GM12878 (cell line): ENCODE measurements around the gene MCM6. TPM values are rescaled to one million over a fixed set of nuclear protein-coding genes. Genes with fewer than 3 reads are reported as not detected.

Experiments used
- CBX5 ChIP-seq: sonication (generic); IDR thresholded peaks from 2 replicates; pipeline ENCODE4 v1.6.1; 2016; ENCODE audit warnings: low read depth, moderate library complexity, mild to moderate bottlenecking, inconsistent platforms
- CHD2 ChIP-seq: IDR thresholded peaks from 2 replicates; pipeline ENCODE4 v1.6.1; 2011; ENCODE audit warnings: low read depth, low read length, improper control_type of control experiment, borderline replicate concordance
- DPF2 ChIP-seq: fragments of 450-650 bp; IDR thresholded peaks from 2 replicates; pipeline ENCODE4 v1.6.1; 2017; ENCODE audit warnings: mild to moderate bottlenecking
- EP300 ChIP-seq, 2 experiments: fragments of 150-350 bp in 1 of 2; IDR thresholded peaks; 2 replicates each; pipeline ENCODE4 v1.6.1; 2011 to 2012; ENCODE audit warnings: low read depth in 2 of 2, low read length in 2 of 2, borderline replicate concordance in 1 of 2, improper control_type of control experiment in 1 of 2, inconsistent platforms in 1 of 2; ENCODE audit not compliant: control insufficient read depth in 1 of 2
- HCFC1 ChIP-seq: fragments of 150-350 bp; IDR thresholded peaks from 2 replicates; pipeline ENCODE4 v1.6.1; 2014; ENCODE audit warnings: low read length
- JUND ChIP-seq: IDR thresholded peaks from 2 replicates; pipeline ENCODE4 v1.6.1; 2012; ENCODE audit warnings: low read depth, mild to moderate bottlenecking, low read length, improper control_type of control experiment, moderate library complexity
- MXI1 ChIP-seq: fragments of 150-350 bp; IDR thresholded peaks from 2 replicates; pipeline ENCODE4 v1.6.1; 2011; ENCODE audit warnings: low read depth, mild to moderate bottlenecking, inconsistent platforms, low read length, improper control_type of control experiment
- NFYA ChIP-seq: IDR thresholded peaks from 2 replicates; pipeline ENCODE4 v1.6.1; 2011; ENCODE audit warnings: low read depth, mild to moderate bottlenecking, low read length, improper control_type of control experiment, borderline replicate concordance
- NR2C1 ChIP-seq: fragments of 450-650 bp; IDR thresholded peaks from 2 replicates; pipeline ENCODE4 v1.6.1; 2017; ENCODE audit warnings: antibody characterized with exemption, mild to moderate bottlenecking, moderate library complexity
- PAX8 ChIP-seq: fragments of 450-650 bp; IDR thresholded peaks from 2 replicates; pipeline ENCODE4 v1.6.1; 2017; ENCODE audit warnings: mild to moderate bottlenecking, moderate library complexity
- PML ChIP-seq: IDR thresholded peaks from 2 replicates; pipeline ENCODE4 v1.6.1; 2012; ENCODE audit warnings: low read length, inconsistent platforms
- RAD21 ChIP-seq: IDR thresholded peaks from 2 replicates; pipeline ENCODE4 v1.6.1; 2011; ENCODE audit warnings: mild to moderate bottlenecking, low read depth, low read length, moderate library complexity; ENCODE audit not compliant: insufficient read depth
- SPI1 ChIP-seq: IDR thresholded peaks from 2 replicates; pipeline ENCODE4 v1.6.1; 2011; ENCODE audit warnings: low read depth, mild to moderate bottlenecking, low read length, moderate library complexity, borderline replicate concordance; ENCODE audit not compliant: insufficient read depth
- TCF7 ChIP-seq: IDR thresholded peaks from 2 replicates; pipeline ENCODE4 v1.6.1; 2014; ENCODE audit warnings: antibody characterized with exemption, borderline replicate concordance
- polyA plus RNA-seq, 11 experiments: library from polyadenylated mRNA; depleted of rRNA in 4 of 11; unstranded in 6 of 11; stranded (reverse) in 5 of 11; fragments of >200 nt; fragmentation: Nextera tagmentation in 4 of 11; fragmentation: Illumina TruSeq in 1 of 11; extraction: Ambion mirVana in 4 of 11; extraction: Trizol in 1 of 11; gene quantifications; 1 replicate in 1 of 11; 2 replicates in 10 of 11; pipeline versions ENCODE4 v1.2.1 to v1.2.3, GENCODE V29; 2011 to 2016; ENCODE audit warnings: inconsistent platforms in 2 of 11, missing spikeins in 2 of 11, low read depth in 1 of 11
- total RNA-seq, 4 experiments: library from RNA; depleted of rRNA in 3 of 4; stranded (reverse); fragments of >200 nt in 3 of 4; fragmentation: Illumina TruSeq in 1 of 4; extraction: Trizol in 1 of 4; gene quantifications; 2 replicates each; pipeline versions ENCODE4 v1.2.1 to v1.2.3, GENCODE V29; 2013 to 2021
- TF ChIP-seq, protein P1 (sequence below): IDR thresholded peaks from 2 replicates; pipeline ENCODE4 v1.6.1; 2011; ENCODE audit warnings: low read depth, low read length, improper control_type of control experiment, borderline replicate concordance
- TF ChIP-seq, protein P2 (sequence below): fragments of 450-650 bp; IDR thresholded peaks from 2 replicates; pipeline ENCODE4 v1.6.1; 2016; ENCODE audit warnings: mild to moderate bottlenecking, moderate library complexity, borderline replicate concordance
- TF ChIP-seq, protein P3 (sequence below): fragments of 150-350 bp; IDR thresholded peaks from 2 replicates; pipeline ENCODE4 v1.6.1; 2016; ENCODE audit warnings: low read depth, low read length
- TF ChIP-seq, protein P4 (sequence below): fragments of 450-650 bp; IDR thresholded peaks from 2 replicates; pipeline ENCODE4 v1.6.1; 2016; ENCODE audit warnings: mild to moderate bottlenecking

Gene MCM6
- total and polyA plus RNA-seq, 10 of the 15 experiments (the other 5 are each of a cell fraction or from before 2014, with no cell fraction given), result 37.4 to 118 (median 82.2) TPM

DNA sequence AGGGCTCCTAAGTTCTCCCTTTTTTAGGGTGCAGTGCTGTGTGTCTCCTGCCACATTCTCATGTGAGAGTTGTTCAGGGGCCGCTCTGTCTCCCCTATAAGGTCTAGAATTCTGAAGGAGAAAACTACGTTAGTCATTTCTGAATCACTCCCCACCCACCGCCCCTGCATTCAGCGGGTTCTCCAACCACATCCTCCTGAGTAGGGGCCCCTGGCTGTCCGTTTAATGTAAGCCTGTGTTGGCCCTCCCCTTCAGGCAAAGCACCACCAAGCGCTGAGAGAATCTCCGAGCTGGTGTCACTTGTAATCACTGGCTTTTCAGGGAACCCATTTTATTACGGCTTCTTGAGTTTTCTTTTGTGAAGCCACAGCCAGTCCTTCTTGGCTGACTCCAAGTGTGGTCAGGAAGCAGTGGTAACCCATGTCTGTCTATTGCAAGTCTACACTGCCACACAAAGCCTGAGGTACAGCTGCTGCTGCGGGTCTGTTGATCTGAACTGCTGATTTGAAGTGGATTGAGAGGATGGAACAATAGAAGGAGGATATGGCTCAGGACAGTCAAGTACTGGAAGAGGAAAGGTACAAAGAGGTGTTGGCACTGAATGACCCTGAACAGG is 56.1 kb downstream of the MCM6 start (continued):
- TF ChIP-seq JUND (peak; percentile 63; the same call in 1 of the 2 replicates), SPI1 (no peak; the same call in 1 of the 2 replicates), MXI1 (no peak), CHD2 (no peak), CBX5 (peak; percentile 90), PAX8 (no peak), TCF7 (no peak), RAD21 (0 out of 2 replicates have a peak, but pooled peaks have one; percentile 18), NR2C1 (no peak), NFYA (no peak), PML (0 out of 2 replicates have a peak, but pooled peaks have one; percentile 37), EP300 (IDR thresholded peaks at IDR 0.05; ENCODE audit: borderline replicate concordance in 1 of 2, control insufficient read depth in 1 of 2, low read depth in 2 of 2, low read length in 2 of 2) (0 out of 4 replicates have a peak, but pooled peaks of 1 of the 2 experiments have one; percentile 18), DPF2 (peak; percentile 74; the same call in 1 of the 2 replicates), HCFC1 (no peak)
- TF ChIP-seq, protein P1, sequence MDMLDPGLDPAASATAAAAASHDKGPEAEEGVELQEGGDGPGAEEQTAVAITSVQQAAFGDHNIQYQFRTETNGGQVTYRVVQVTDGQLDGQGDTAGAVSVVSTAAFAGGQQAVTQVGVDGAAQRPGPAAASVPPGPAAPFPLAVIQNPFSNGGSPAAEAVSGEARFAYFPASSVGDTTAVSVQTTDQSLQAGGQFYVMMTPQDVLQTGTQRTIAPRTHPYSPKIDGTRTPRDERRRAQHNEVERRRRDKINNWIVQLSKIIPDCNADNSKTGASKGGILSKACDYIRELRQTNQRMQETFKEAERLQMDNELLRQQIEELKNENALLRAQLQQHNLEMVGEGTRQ, result no peak
- TF ChIP-seq, protein P2, sequence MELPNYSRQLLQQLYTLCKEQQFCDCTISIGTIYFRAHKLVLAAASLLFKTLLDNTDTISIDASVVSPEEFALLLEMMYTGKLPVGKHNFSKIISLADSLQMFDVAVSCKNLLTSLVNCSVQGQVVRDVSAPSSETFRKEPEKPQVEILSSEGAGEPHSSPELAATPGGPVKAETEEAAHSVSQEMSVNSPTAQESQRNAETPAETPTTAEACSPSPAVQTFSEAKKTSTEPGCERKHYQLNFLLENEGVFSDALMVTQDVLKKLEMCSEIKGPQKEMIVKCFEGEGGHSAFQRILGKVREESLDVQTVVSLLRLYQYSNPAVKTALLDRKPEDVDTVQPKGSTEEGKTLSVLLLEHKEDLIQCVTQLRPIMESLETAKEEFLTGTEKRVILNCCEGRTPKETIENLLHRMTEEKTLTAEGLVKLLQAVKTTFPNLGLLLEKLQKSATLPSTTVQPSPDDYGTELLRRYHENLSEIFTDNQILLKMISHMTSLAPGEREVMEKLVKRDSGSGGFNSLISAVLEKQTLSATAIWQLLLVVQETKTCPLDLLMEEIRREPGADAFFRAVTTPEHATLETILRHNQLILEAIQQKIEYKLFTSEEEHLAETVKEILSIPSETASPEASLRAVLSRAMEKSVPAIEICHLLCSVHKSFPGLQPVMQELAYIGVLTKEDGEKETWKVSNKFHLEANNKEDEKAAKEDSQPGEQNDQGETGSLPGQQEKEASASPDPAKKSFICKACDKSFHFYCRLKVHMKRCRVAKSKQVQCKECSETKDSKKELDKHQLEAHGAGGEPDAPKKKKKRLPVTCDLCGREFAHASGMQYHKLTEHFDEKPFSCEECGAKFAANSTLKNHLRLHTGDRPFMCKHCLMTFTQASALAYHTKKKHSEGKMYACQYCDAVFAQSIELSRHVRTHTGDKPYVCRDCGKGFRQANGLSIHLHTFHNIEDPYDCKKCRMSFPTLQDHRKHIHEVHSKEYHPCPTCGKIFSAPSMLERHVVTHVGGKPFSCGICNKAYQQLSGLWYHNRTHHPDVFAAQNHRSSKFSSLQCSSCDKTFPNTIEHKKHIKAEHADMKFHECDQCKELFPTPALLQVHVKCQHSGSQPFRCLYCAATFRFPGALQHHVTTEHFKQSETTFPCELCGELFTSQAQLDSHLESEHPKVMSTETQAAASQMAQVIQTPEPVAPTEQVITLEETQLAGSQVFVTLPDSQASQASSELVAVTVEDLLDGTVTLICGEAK, result no peak
- TF ChIP-seq, protein P3, sequence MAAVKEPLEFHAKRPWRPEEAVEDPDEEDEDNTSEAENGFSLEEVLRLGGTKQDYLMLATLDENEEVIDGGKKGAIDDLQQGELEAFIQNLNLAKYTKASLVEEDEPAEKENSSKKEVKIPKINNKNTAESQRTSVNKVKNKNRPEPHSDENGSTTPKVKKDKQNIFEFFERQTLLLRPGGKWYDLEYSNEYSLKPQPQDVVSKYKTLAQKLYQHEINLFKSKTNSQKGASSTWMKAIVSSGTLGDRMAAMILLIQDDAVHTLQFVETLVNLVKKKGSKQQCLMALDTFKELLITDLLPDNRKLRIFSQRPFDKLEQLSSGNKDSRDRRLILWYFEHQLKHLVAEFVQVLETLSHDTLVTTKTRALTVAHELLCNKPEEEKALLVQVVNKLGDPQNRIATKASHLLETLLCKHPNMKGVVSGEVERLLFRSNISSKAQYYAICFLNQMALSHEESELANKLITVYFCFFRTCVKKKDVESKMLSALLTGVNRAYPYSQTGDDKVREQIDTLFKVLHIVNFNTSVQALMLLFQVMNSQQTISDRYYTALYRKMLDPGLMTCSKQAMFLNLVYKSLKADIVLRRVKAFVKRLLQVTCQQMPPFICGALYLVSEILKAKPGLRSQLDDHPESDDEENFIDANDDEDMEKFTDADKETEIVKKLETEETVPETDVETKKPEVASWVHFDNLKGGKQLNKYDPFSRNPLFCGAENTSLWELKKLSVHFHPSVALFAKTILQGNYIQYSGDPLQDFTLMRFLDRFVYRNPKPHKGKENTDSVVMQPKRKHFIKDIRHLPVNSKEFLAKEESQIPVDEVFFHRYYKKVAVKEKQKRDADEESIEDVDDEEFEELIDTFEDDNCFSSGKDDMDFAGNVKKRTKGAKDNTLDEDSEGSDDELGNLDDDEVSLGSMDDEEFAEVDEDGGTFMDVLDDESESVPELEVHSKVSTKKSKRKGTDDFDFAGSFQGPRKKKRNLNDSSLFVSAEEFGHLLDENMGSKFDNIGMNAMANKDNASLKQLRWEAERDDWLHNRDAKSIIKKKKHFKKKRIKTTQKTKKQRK, result no peak
- TF ChIP-seq, protein P4, sequence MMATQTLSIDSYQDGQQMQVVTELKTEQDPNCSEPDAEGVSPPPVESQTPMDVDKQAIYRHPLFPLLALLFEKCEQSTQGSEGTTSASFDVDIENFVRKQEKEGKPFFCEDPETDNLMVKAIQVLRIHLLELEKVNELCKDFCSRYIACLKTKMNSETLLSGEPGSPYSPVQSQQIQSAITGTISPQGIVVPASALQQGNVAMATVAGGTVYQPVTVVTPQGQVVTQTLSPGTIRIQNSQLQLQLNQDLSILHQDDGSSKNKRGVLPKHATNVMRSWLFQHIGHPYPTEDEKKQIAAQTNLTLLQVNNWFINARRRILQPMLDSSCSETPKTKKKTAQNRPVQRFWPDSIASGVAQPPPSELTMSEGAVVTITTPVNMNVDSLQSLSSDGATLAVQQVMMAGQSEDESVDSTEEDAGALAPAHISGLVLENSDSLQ, result peak; percentile 66; the same call in 1 of the 2 replicates
